Right lobe of liver (tissue), 4 donors: Measurements from ENCODE around the gene SCLT1.

ENCODE experiments used
- CTCF ChIP-seq, 4 donors: fragments of 200-600 bp in 3 of 4; fragments of 450-650 bp in 1 of 4; IDR thresholded peaks; one replicate each; pipeline versions ENCODE4 v1.5.1 to v1.8.0; 2016 to 2022; ENCODE audit warnings: antibody characterized with exemption in 4 of 4, mild to moderate bottlenecking in 2 of 4
- POLR2A ChIP-seq: fragments of 450-650 bp; IDR thresholded peaks from one replicate; pipeline ENCODE4 v1.6.1; 2017; ENCODE audit warnings: antibody characterized with exemption, mild to moderate bottlenecking
- donor health status: DM: no; HTN: no; CAD: no.
- donor health status: DM: no; HTN: no; CAD: no.
- donor health status: DM: no; HTN: yes; CAD: no.

GRCh38 chr4:129080129-129080528, 13.2 kb downstream of the SCLT1 start:
- TF ChIP-seq CTCF (IDR thresholded peaks at IDR 0.05) (no peak), POLR2A (no peak)
